ENCODE data around the gene WDR27. TPM values are rescaled to one million over a fixed set of nuclear protein-coding genes. Genes with fewer than 3 reads are reported as not detected.
A peak's percentile ranks its signal among the peaks of the same experiment; 100 is the strongest.

Gene WDR27
- total RNA-seq, 1 donor, result 18.1 TPM

GRCh38 chr6:169729961-169730360 is 28.1 kb upstream of the WDR27 start:
- no peak for TF ChIP-seq CTCF (IDR thresholded peaks at IDR 0.05; ENCODE audit: insufficient read depth, low read depth, low read length)
- DNase-seq (ENCODE audit: low read depth), result no peak
- H3K4me3 ChIP-seq (ENCODE audit: low read depth, low read length), result no peak overlapping the region

- no peak overlapping the region for H3K4me3 ChIP-seq (ENCODE audit: low read depth, low read length)
- no peak for DNase-seq (ENCODE audit: low read depth)
Observed at GRCh38 chr6:169726963-169727362, 25.1 kb upstream of the WDR27 start.

GRCh38 chr6:169726049-169726400 is 24.2 kb upstream of the WDR27 start:
- no peak for DNase-seq (ENCODE audit: low read depth)
- no peak for TF ChIP-seq CTCF (IDR thresholded peaks at IDR 0.05; ENCODE audit: insufficient read depth, low read depth, low read length)
- no peak overlapping the region for H3K4me3 ChIP-seq (ENCODE audit: low read depth, low read length)

More at GRCh38 chr6:169726963-169727362, 25.1 kb upstream of the WDR27 start:
- TF ChIP-seq CTCF (IDR thresholded peaks at IDR 0.05; ENCODE audit: insufficient read depth, low read depth, low read length), result no peak

- DNase-seq (ENCODE audit: low read depth), result peak; percentile 97
- no peak for TF ChIP-seq CTCF (IDR thresholded peaks at IDR 0.05; ENCODE audit: insufficient read depth, low read depth, low read length)
- H3K4me3 ChIP-seq (ENCODE audit: low read depth, low read length), result peak overlapping the region; percentile 68
Observed at GRCh38 chr6:169725125-169726048, 23.6 kb upstream of the WDR27 start.

GRCh38 chr6:169724494-169725124 is 22.8 kb upstream of the WDR27 start, which contains the start of gene PHF10:
PHF10 (minus strand) TSS chr6:169724500; CDS start chr6:169723931, 569 bp downstream.
- peak within 1 kb of the TSS; percentile 68 for H3K4me3 ChIP-seq (ENCODE audit: low read depth, low read length)
- DNase-seq (ENCODE audit: low read depth), result peak; percentile 46
- no peak for TF ChIP-seq CTCF (IDR thresholded peaks at IDR 0.05; ENCODE audit: insufficient read depth, low read depth, low read length)

GRCh38 chr6:169723991-169724493 is 22.2 kb upstream of the WDR27 start:
- TF ChIP-seq CTCF (IDR thresholded peaks at IDR 0.05; ENCODE audit: insufficient read depth, low read depth, low read length), result no peak
- DNase-seq (ENCODE audit: low read depth), result peak; percentile 24
- peak overlapping the region; percentile 52 for H3K4me3 ChIP-seq (ENCODE audit: low read depth, low read length)

Measured in fibroblast of villous mesenchyme (primary cell).